GM23338 (cell line): ENCODE results near the gene SBF2. TPM values are rescaled to one million over a fixed set of nuclear protein-coding genes. Genes with fewer than 3 reads are reported as not detected.

Experiments
- CTCF ChIP-seq, 2 experiments: fragments of 200-600 bp in 1 of 2; sonication (generic) in 1 of 2; conservative IDR thresholded peaks; 2 replicates each; pipeline versions ENCODE4 v1.5.1 to v1.6.1; 2016 to 2017; ENCODE audit warnings: antibody characterized with exemption in 2 of 2, low read depth in 2 of 2, mild to moderate bottlenecking in 2 of 2, moderate library complexity in 1 of 2
- ETS1 ChIP-seq: IDR thresholded peaks from 2 replicates; pipeline ENCODE4 v1.6.1; 2016; ENCODE audit warnings: antibody characterized with exemption
- EZH2 ChIP-seq: fragments of 200-600 bp; sonication (generic); IDR thresholded peaks from one replicate; pipeline ENCODE4 v1.8.0; 2017; ENCODE audit warnings: antibody characterized with exemption, mild to moderate bottlenecking, low read depth; ENCODE audit not compliant: unreplicated experiment
- JUNB ChIP-seq: IDR thresholded peaks from one replicate; pipeline ENCODE4 v1.6.1; 2016; ENCODE audit warnings: antibody characterized with exemption; ENCODE audit not compliant: unreplicated experiment
- NANOG ChIP-seq: IDR thresholded peaks from 2 replicates; pipeline ENCODE4 v1.6.1; 2016; ENCODE audit warnings: antibody characterized with exemption, borderline replicate concordance
- POLR2AphosphoS5 ChIP-seq: IDR thresholded peaks from 2 replicates; pipeline ENCODE4 v1.6.1; 2016; ENCODE audit warnings: antibody characterized with exemption, low read depth
- STAT1 ChIP-seq: IDR thresholded peaks from one replicate; pipeline ENCODE4 v1.6.1; 2016; ENCODE audit warnings: antibody characterized with exemption; ENCODE audit not compliant: unreplicated experiment
- ZNF462 ChIP-seq: fragments of 250-450 bp; sonication (Bioruptor Pico); IDR thresholded peaks from 2 replicates; pipeline ENCODE4 v1.5.0; 2020; ENCODE audit warnings: mild to moderate bottlenecking, moderate library complexity
- polyA plus RNA-seq: library from polyadenylated mRNA; unstranded; fragments of >200 nt; fragmentation: Nextera tagmentation; extraction: Ambion mirVana; gene quantifications from 2 replicates; pipeline ENCODE4 v1.2.1, GENCODE V29; 2016
- total RNA-seq: library from RNA; depleted of rRNA; stranded (reverse); fragments of >200 nt; shearing (Covaris generic); gene quantifications from 2 replicates; pipeline ENCODE4 v1.2.3, GENCODE V29; 2014

The SBF2 gene
- total and polyA plus RNA-seq, 2 experiments from 2014 or later: 25.6 to 53.5 TPM

DNA sequence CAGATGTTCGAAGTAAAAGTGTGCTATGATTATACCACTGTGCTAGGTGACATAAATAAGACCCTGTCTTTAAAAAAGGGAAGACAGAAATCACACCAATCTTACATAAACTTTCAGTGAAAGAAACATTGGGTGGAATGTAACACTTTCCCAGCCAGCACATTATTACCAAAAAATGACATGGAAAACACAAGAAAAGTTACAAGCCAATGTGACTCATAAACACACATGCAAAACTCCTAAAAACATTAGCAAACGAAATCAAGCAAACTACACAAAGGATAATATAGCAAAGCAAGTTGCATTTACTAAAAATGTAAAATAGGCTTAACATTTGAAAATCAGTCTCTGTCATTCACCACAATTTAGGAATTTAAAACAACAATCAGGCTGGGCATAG lies 47.0 kb downstream of the SBF2 start (continued):
- TF ChIP-seq ZNF462 (no peak), POLR2AphosphoS5 (no peak), CTCF (conservative IDR thresholded peaks at IDR 0.05; ENCODE audit: low read depth in 2 of 2) (no peak), STAT1 (no peak), NANOG (no peak), EZH2 (no peak), JUNB (no peak), ETS1 (no peak)
